GM10248 (cell line): ENCODE data around the gene AP2A1.

Source experiments
- CTCF ChIA-PET: fragments of 300-600 bp; sonication (Branson Sonifier 250); formaldehyde crosslinking; extraction: SDS; loops from one replicate; lab custom pipeline; 2021; ENCODE audit warnings: antibody characterized with exemption; lab: Yijun Ruan, JAX
- POLR2A ChIA-PET: fragments of 350-650 bp; sonication (Branson Sonifier 250); formaldehyde crosslinking; extraction: SDS; loops from one replicate; lab custom pipeline; 2020; ENCODE audit warnings: antibody characterized with exemption; lab: Yijun Ruan, JAX
- DNase-seq: peaks from one replicate; pipeline ENCODE4 v3.0.0; 2012; ENCODE audit errors: extremely low spot score
- CTCF ChIP-seq: IDR thresholded peaks from 2 replicates; pipeline ENCODE4 v1.5.1; 2012; ENCODE audit warnings: mild to moderate bottlenecking, low read depth; ENCODE audit errors: extremely low read depth, missing control alignments, control extremely low read depth

The AP2A1 gene

DNA sequence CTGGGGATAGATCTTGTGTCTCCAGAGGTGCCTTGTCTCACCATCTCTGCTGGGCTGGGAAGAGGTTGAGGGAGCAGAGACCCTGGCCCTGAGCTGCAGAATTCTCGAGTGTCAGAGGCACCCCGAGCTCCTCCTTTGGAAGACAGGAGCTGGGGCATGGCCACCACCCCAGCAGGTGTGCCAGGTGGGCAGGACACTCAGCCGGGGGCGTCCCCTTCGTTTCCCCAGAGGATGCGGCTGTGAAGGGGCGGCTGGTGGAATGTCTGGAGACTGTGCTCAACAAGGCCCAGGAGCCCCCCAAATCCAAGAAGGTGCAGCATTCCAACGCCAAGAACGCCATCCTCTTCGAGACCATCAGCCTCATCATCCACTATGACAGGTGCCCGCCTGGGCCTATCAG is 31.8 kb downstream of the AP2A1 start:
- no peak for DNase-seq

DNA sequence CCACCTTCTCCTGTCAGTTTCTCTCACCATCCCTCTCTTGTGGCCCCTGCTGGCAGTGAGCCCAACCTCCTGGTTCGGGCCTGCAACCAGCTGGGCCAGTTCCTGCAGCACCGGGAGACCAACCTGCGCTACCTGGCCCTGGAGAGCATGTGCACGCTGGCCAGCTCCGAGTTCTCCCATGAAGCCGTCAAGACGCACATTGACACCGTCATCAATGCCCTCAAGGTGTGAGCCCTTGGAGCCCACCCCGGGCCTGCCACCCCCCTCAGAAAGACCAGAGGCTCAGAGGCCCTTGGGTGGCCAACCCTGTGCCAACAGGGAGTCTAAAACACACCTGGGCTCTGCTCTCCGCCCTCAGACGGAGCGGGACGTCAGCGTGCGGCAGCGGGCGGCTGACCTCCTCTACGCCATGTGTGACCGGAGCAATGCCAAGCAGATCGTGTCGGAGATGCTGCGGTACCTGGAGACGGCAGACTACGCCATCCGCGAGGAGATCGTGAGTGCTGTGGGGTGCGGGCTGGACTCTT is 32.5 kb downstream of the AP2A1 start:
- ChIA-PET POLR2A (no interaction called here), CTCF (no interaction called here)

More for the DNA sequence above, 31.8 kb downstream of the AP2A1 start:
- POLR2A ChIA-PET: interaction anchor here (0.8 kb wide), 1 partner anchor 158 kb away, joined by 3 read pairs; the partner anchor contains the start of gene RRAS
- CTCF ChIA-PET: no interaction called here
- no peak for TF ChIP-seq CTCF

DNA sequence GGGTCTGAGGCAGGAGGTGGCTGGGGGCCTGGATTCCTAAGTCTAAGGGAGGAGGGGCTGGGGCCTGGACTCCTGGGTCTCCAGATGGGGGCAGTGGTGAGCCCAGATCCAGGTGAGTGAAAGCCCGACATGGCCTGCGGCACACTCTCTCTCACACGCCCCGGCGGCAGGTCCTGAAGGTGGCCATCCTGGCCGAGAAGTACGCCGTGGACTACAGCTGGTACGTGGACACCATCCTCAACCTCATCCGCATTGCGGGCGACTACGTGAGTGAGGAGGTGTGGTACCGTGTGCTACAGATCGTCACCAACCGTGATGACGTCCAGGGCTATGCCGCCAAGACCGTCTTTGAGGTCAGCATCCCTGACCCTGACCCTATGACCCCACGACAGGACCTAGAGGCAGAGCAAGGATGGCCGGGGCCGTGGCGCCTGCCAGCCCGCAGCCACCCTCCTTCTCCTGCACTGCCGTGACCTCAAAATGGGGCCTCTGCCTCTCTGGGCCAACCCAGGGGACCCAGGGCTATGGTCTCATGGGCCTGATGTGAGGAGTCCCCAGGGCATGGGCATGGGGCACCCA is 33.1 kb downstream of the AP2A1 start:
- no peak for DNase-seq
- no peak for TF ChIP-seq CTCF
- ChIA-PET CTCF (no interaction called here), POLR2A (no interaction called here)

More for the DNA sequence above, 32.5 kb downstream of the AP2A1 start:
- TF ChIP-seq CTCF: no peak
- no peak for DNase-seq

- DNase-seq: no peak
- ChIA-PET POLR2A (no interaction called here), CTCF (no interaction called here)
- no peak for TF ChIP-seq CTCF
These were observed 34.0 kb downstream of the AP2A1 start for GRCh38 chr19:49800771-49801170.

DNA sequence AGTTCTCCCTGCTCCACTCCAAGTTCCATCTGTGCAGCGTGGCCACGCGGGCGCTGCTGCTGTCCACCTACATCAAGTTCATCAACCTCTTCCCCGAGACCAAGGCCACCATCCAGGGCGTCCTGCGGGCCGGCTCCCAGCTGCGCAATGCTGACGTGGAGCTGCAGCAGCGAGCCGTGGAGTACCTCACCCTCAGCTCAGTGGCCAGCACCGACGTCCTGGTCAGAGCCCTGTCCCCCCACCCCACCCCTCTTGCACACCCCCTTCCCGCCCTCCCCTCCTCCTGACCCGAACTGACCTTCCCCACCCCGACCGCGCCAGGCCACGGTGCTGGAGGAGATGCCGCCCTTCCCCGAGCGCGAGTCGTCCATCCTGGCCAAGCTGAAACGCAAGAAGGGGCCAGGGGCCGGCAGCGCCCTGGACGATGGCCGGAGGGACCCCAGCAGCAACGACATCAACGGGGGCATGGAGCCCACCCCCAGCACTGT is 34.6 kb downstream of the AP2A1 start:
- ChIA-PET POLR2A (no interaction called here), CTCF (no interaction called here)
- TF ChIP-seq CTCF: no peak
- DNase-seq: no peak

GRCh38 chr19:49801966-49802661 is 35.3 kb downstream of the AP2A1 start:
- ChIA-PET CTCF (no interaction called here), POLR2A (no interaction called here)
- no peak for DNase-seq
- no peak for TF ChIP-seq CTCF
